Spleen (tissue), 11 donors: ENCODE results near the gene BAX. TPM values are rescaled to one million over a fixed set of nuclear protein-coding genes. Genes with fewer than 3 reads are reported as not detected.

ENCODE experiments used
- DNase-seq: peaks from one replicate; pipeline ENCODE4 v3.0.0-alpha.2; 2020
- H3K27ac ChIP-seq, 8 donors: fragments of 200-600 bp; sonication (generic) in 7 of 8; 1 replicate in 4 of 8; 2 replicates in 4 of 8; pipeline versions ENCODE4 v1.5.0 to v1.8.0; 2016 to 2021; ENCODE audit warnings: inconsistent platforms in 4 of 8, mild to moderate bottlenecking in 4 of 8, moderate library complexity in 1 of 8
- H3K27me3 ChIP-seq, 7 donors: fragments of 200-600 bp; sonication (generic) in 6 of 7; replicated peaks in 1 of 7; 1 replicate in 4 of 7; 2 replicates in 3 of 7; pipeline versions ENCODE4 v1.5.0 to v1.8.0; 2016 to 2021; ENCODE audit warnings: inconsistent platforms in 3 of 7, mild to moderate bottlenecking in 1 of 7
- H3K36me3 ChIP-seq, 6 donors: fragments of 200-600 bp; sonication (generic) in 5 of 6; 1 replicate in 4 of 6; 2 replicates in 2 of 6; pipeline versions ENCODE4 v1.5.0 to v1.8.0; 2016 to 2021; ENCODE audit warnings: inconsistent platforms in 2 of 6
- H3K4me1 ChIP-seq, 6 donors: fragments of 200-600 bp; sonication (generic) in 5 of 6; 1 replicate in 3 of 6; 2 replicates in 3 of 6; pipeline versions ENCODE4 v1.5.0 to v1.8.0; 2016 to 2021; ENCODE audit warnings: inconsistent platforms in 3 of 6
- H3K4me3 ChIP-seq, 8 donors: fragments of 200-600 bp; sonication (generic) in 7 of 8; 1 replicate in 4 of 8; 2 replicates in 4 of 8; pipeline versions ENCODE4 v1.5.0 to v1.8.0; 2016 to 2021; ENCODE audit warnings: inconsistent platforms in 4 of 8, mild to moderate bottlenecking in 4 of 8, moderate library complexity in 2 of 8
- H3K9me3 ChIP-seq, 8 donors: fragments of 200-600 bp; sonication (generic) in 7 of 8; 1 replicate in 4 of 8; 2 replicates in 4 of 8; pipeline versions ENCODE4 v1.5.0 to v1.8.0; 2016 to 2021; ENCODE audit warnings: inconsistent platforms in 4 of 8
- CTCF ChIP-seq, 11 experiments: fragments of 200-600 bp in 7 of 11; fragments of 450-650 bp in 4 of 11; sonication (generic) in 4 of 11; IDR thresholded peaks in 8 of 11; conservative IDR thresholded peaks in 3 of 11; 1 replicate in 7 of 11; 2 replicates in 4 of 11; pipeline versions ENCODE4 v1.4.0 to v1.8.0; 2016 to 2021; ENCODE audit warnings: antibody characterized with exemption in 11 of 11, inconsistent platforms in 4 of 11, mild to moderate bottlenecking in 1 of 11
- POLR2A ChIP-seq, 3 donors: fragments of 450-650 bp; IDR thresholded peaks; one replicate each; pipeline ENCODE4 v1.5.1; 2017; ENCODE audit warnings: antibody characterized with exemption in 3 of 3, mild to moderate bottlenecking in 1 of 3
- POLR2AphosphoS5 ChIP-seq, 3 donors: sonication (generic); formaldehyde crosslinking; IDR thresholded peaks; one replicate each; pipeline ENCODE4 v1.5.1; 2017; ENCODE audit warnings: antibody characterized with exemption in 3 of 3
- WGBS, 5 donors: extraction: QIAGEN DNeasy Blood & Tissue Kit in 3 of 5; methylation state at CpG; one replicate each; pipeline versions ENCODE4 v1.1.5 to v1.1.7; 2013 to 2018; 5-methylcytosine and 5-hydroxymethylcytosine counted together
- intact Hi-C: fragments of 100-400 bp; cut with DNase I; formaldehyde crosslinking; loops from one replicate; pipeline ENCODE4 v1.15.0; 2023; ENCODE audit warnings: low total_unique reads
- polyA plus RNA-seq, 3 donors: library from polyadenylated mRNA; stranded (reverse); fragments of 200-250 nt; gene quantifications; one replicate each; pipeline ENCODE4 v1.2.1, GENCODE V29; 2013
- total RNA-seq, 7 donors: library from RNA; depleted of rRNA in 3 of 7; stranded (reverse); fragments of >200 nt in 3 of 7; fragmentation: NEBNext Ultra II Directional in 4 of 7; extraction: Animal tissue kit (Norgen Biotek cat#: 25700) in 4 of 7; gene quantifications; one replicate each; pipeline versions ENCODE4 v1.1.0 to v1.2.1, GENCODE V29; 2016 to 2021
- donor health status: healthy with polysubstance abuse.
- donor health status: DM: no; HTN: no; CAD: no; lungs with moderate emphysema.
- donor health status: DM: no; HTN: no; CAD: no.
- donor health status: Bipolar disorder and iron deficiency.
- donor health status: healthy.
- donor health status: DM: no; HTN: no; CAD: no.
- donor health status: DM: yes; HTN: yes; CAD: no.

The BAX gene
- total and polyA plus RNA-seq, 10 donors, result 65.9 to 219 (median 131) TPM

- Histone ChIP-seq H3K27me3 (no peaks in the 10 kb centered on the region), H3K9me3 (no peaks in the 10 kb centered on the region), H3K27ac (no peak overlapping the region), H3K36me3 (peaks cover 4 to 56% (median 20%) of the 10 kb centered on the region in 6 donors), H3K4me1 (peaks cover 2 to 24% (median 7%) of the 10 kb centered on the region in 6 donors), H3K4me3 (no peak overlapping the region)
- intact Hi-C loops, result no loop called here
- TF ChIP-seq POLR2AphosphoS5 (IDR thresholded peaks at IDR 0.05) (no peak), POLR2A (IDR thresholded peaks at IDR 0.05) (no peak), CTCF (IDR thresholded peaks at IDR 0.05 in 8 of 11, conservative IDR thresholded peaks at IDR 0.05 in 3 of 11) (peak; percentile 31 to 76 (median 52))
- peak; percentile 87 for DNase-seq
- WGBS, 5 donors, result 60 to 70% (median 63%) methylated on average over 14 to 16 of the region's 16 CpGs
Measured at GRCh38 chr19:48999481-49000325, 45.0 kb downstream of the BAX start.

- TF ChIP-seq POLR2A (IDR thresholded peaks at IDR 0.05), result no peak
- TF ChIP-seq POLR2AphosphoS5 (IDR thresholded peaks at IDR 0.05), result no peak
- no peak for TF ChIP-seq CTCF (IDR thresholded peaks at IDR 0.05 in 8 of 11, conservative IDR thresholded peaks at IDR 0.05 in 3 of 11)
- Histone ChIP-seq H3K4me1 (peaks cover 0 to 6% (median 0%) of the 10 kb centered on the region in 6 donors), H3K27me3 (no peaks in the 10 kb centered on the region), H3K36me3 (peaks cover 4 to 100% (median 50%) of the 10 kb centered on the region in 6 donors), H3K9me3 (no peaks in the 10 kb centered on the region), H3K27ac (no peak overlapping the region), H3K4me3 (no peak overlapping the region)
- DNase-seq, result no peak
- intact Hi-C loops, result no loop called here
- WGBS, 5 donors, result 94 to 99% (median 98%) methylated on average over 15 of the region's 15 CpGs
Measured at GRCh38 chr19:49004133-49004532, 49.5 kb downstream of the BAX start.

GRCh38 chr19:49004964-49005614, 50.4 kb downstream of the BAX start:
- 88 to 98% (median 96%) methylated on average over 7 of the region's 7 CpGs for WGBS, 5 donors
- TF ChIP-seq POLR2A (IDR thresholded peaks at IDR 0.05), result no peak
- no peak overlapping the region for H3K27ac ChIP-seq
- DNase-seq, result no peak
- H3K27me3 ChIP-seq, result no peaks in the 10 kb centered on the region
- intact Hi-C loops, result no loop called here
- peaks cover 0 to under 1% (median 0%) of the 10 kb centered on the region in 6 donors for H3K4me1 ChIP-seq
- no peaks in the 10 kb centered on the region for H3K9me3 ChIP-seq
- H3K4me3 ChIP-seq, result no peak overlapping the region
- H3K36me3 ChIP-seq, result peaks cover 4 to 100% (median 59%) of the 10 kb centered on the region in 6 donors

- DNase-seq, result no peak
- TF ChIP-seq POLR2AphosphoS5 (IDR thresholded peaks at IDR 0.05), result peak in 1 of 3 donors; percentile 6
- no peak for TF ChIP-seq CTCF (IDR thresholded peaks at IDR 0.05 in 8 of 11, conservative IDR thresholded peaks at IDR 0.05 in 3 of 11)
- TF ChIP-seq POLR2A (IDR thresholded peaks at IDR 0.05), result no peak
- Histone ChIP-seq H3K27ac (no peak overlapping the region), H3K9me3 (no peaks in the 10 kb centered on the region), H3K4me1 (no peaks in the 10 kb centered on the region), H3K27me3 (no peaks in the 10 kb centered on the region), H3K4me3 (no peak overlapping the region), H3K36me3 (peaks cover 4 to 100% (median 77%) of the 10 kb centered on the region in 6 donors)
- intact Hi-C loops, result no loop called here
- 91 to 98% (median 97%) methylated on average over 7 to 22 of the region's 22 CpGs for WGBS, 5 donors
Measured at GRCh38 chr19:49006905-49007304, 52.2 kb downstream of the BAX start.
